AG04450 (cell line): Measurements from ENCODE around the gene CBX4. TPM values are rescaled to one million over a fixed set of nuclear protein-coding genes. Genes with fewer than 3 reads are reported as not detected.

Experiments
- CTCF ChIA-PET: fragments of 300-600, 350-600 bp; formaldehyde crosslinking; extraction: SDS; loops from one replicate; lab custom pipeline; 2022; ENCODE audit warnings: antibody characterized with exemption, inconsistent platforms; lab: Charles Lee
- POLR2A ChIA-PET: fragments of 350-600 bp; formaldehyde crosslinking; extraction: SDS; loops from one replicate; lab custom pipeline; 2021; ENCODE audit warnings: antibody characterized with exemption, inconsistent platforms; lab: Yijun Ruan, JAX
- DNase-seq: peaks from one replicate; pipeline ENCODE4 v3.0.0-alpha.2; 2011; ENCODE audit warnings: low read depth, low spot score
- H3K27ac ChIP-seq: one replicate; pipeline ENCODE4 v1.5.1; 2012; ENCODE audit warnings: low read depth, low read length, control low read depth
- H3K27me3 ChIP-seq: one replicate; pipeline ENCODE4 v1.6.0; 2012; ENCODE audit warnings: low read length; ENCODE audit not compliant: control insufficient read depth, insufficient read depth
- H3K4me3 ChIP-seq: 2 replicates; pipeline ENCODE4 v1.5.1; 2011; ENCODE audit warnings: mild to moderate bottlenecking, low read depth, low read length, control low read depth
- H3K9me3 ChIP-seq: 2 replicates; pipeline ENCODE4 v1.5.1; 2012; ENCODE audit warnings: low read length; ENCODE audit not compliant: control insufficient read depth, insufficient read depth
- CTCF ChIP-seq: IDR thresholded peaks from 2 replicates; pipeline ENCODE4 v1.5.1; 2011; ENCODE audit warnings: low read depth, low read length, control low read depth, inconsistent platforms
- polyA plus RNA-seq: library from polyadenylated mRNA; depleted of rRNA; stranded (reverse); fragments of >200 nt; gene quantifications from 2 replicates; pipeline ENCODE4 v1.2.3, GENCODE V29; 2011; rRNA removed

Gene CBX4
- polyA plus RNA-seq, 1 experiment: 7.6 TPM

DNA sequence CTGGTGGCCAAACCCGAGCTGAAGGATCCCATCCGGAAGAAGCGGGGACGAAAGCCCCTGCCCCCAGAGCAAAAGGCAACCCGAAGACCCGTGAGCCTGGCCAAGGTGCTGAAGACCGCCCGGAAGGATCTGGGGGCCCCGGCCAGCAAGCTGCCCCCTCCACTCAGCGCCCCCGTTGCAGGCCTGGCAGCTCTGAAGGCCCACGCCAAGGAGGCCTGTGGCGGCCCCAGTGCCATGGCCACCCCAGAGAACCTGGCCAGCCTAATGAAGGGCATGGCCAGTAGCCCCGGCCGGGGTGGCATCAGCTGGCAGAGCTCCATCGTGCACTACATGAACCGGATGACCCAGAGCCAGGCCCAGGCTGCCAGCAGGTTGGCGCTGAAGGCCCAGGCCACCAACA lies 55.3 kb downstream of the CBX4 start:
- CTCF ChIA-PET: no interaction called here
- H3K27ac ChIP-seq: no peak overlapping the region
- no peak for TF ChIP-seq CTCF
- H3K4me3 ChIP-seq: no peak overlapping the region
- no peak for DNase-seq
- POLR2A ChIA-PET: no interaction called here
- peaks cover 17% of the 10 kb centered on the region for H3K27me3 ChIP-seq
- no peaks in the 10 kb centered on the region; the same call in 1 of the 2 replicates for H3K9me3 ChIP-seq

Other genes starting within 250 kb of the CBX4 start
- gene RBFOX3, start 228.4 kb downstream of the CBX4 start, polyA plus RNA-seq: not detected in 2 replicates
- not detected in 2 replicates for gene ENPP7, start 108.5 kb downstream of the CBX4 start, polyA plus RNA-seq
- 2.2 and 2.3 TPM in 2 replicates for gene CBX2, start 61.3 kb downstream of the CBX4 start, polyA plus RNA-seq
- gene CBX8, start 42.4 kb downstream of the CBX4 start, polyA plus RNA-seq: 0.37 and 1.5 TPM in 2 replicates
- 10.9 and 14.7 TPM in 2 replicates for gene TBC1D16, start 196.4 kb upstream of the CBX4 start, polyA plus RNA-seq
- 2.0 and 2.4 TPM in 2 replicates for gene CCDC40, start 197.2 kb upstream of the CBX4 start, polyA plus RNA-seq